Liver (tissue), 9 donors: Measurements from ENCODE around the gene PAQR4. TPM values are rescaled to one million over a fixed set of nuclear protein-coding genes. Genes with fewer than 3 reads are reported as not detected.

Source experiments
- DNase-seq: peaks from one replicate; pipeline ENCODE4 v3.0.0-alpha.2; 2017; ENCODE audit warnings: low spot score
- H3K27ac ChIP-seq, 2 donors: one replicate each; pipeline ENCODE4 v1.7.0; 2013; ENCODE audit warnings: inconsistent platforms in 2 of 2, low read length in 2 of 2, control low read depth in 1 of 2, low read depth in 1 of 2, mild to moderate bottlenecking in 1 of 2
- H3K27me3 ChIP-seq, 4 donors: one replicate each; pipeline versions ENCODE4 v1.6.1 to v1.7.0; 2013; ENCODE audit warnings: low read length in 3 of 4, inconsistent platforms in 1 of 4, mild to moderate bottlenecking in 1 of 4, moderate library complexity in 1 of 4; ENCODE audit not compliant: control insufficient read depth in 4 of 4, insufficient read depth in 4 of 4
- H3K36me3 ChIP-seq, 4 donors: one replicate each; pipeline versions ENCODE4 v1.6.1 to v1.7.0; 2013; ENCODE audit warnings: low read length in 3 of 4, mild to moderate bottlenecking in 3 of 4, low read depth in 1 of 4, moderate library complexity in 1 of 4; ENCODE audit not compliant: control insufficient read depth in 4 of 4, insufficient read depth in 3 of 4
- H3K4me1 ChIP-seq, 4 donors: one replicate each; pipeline versions ENCODE4 v1.6.1 to v1.7.0; 2013; ENCODE audit warnings: low read length in 3 of 4, mild to moderate bottlenecking in 3 of 4, moderate library complexity in 1 of 4; ENCODE audit not compliant: control insufficient read depth in 4 of 4, insufficient read depth in 4 of 4
- H3K4me3 ChIP-seq, 3 donors: one replicate each; pipeline versions ENCODE4 v1.6.1 to v1.7.0; 2013; ENCODE audit warnings: low read length in 3 of 3, control low read depth in 1 of 3, low read depth in 1 of 3, mild to moderate bottlenecking in 1 of 3
- H3K9ac ChIP-seq, 2 donors: one replicate each; pipeline ENCODE4 v1.7.0; 2013; ENCODE audit warnings: low read length in 2 of 2, mild to moderate bottlenecking in 2 of 2, moderate library complexity in 2 of 2, control low read depth in 1 of 2, low read depth in 1 of 2
- H3K9me3 ChIP-seq, 4 donors: one replicate each; pipeline versions ENCODE4 v1.6.1 to v1.7.0; 2013; ENCODE audit warnings: low read length in 3 of 4; ENCODE audit not compliant: control insufficient read depth in 4 of 4
- ATF3 ChIP-seq: IDR thresholded peaks from 2 replicates; pipeline ENCODE4 v1.6.1; 2016; ENCODE audit warnings: antibody characterized with exemption
- CTCF ChIP-seq: fragments of 150-350 bp; IDR thresholded peaks from 2 replicates; pipeline ENCODE4 v1.5.1; 2017; ENCODE audit warnings: improper control_type of control experiment, low read depth, low read length; ENCODE audit not compliant: missing input control
- EGR1 ChIP-seq, 2 donors: IDR thresholded peaks; 2 replicates each; pipeline ENCODE4 v1.6.1; 2016 to 2018; ENCODE audit warnings: antibody characterized with exemption in 2 of 2, low read depth in 2 of 2
- FOXA2 ChIP-seq: IDR thresholded peaks from 2 replicates; pipeline ENCODE4 v1.6.1; 2016; ENCODE audit warnings: antibody characterized with exemption
- GABPA ChIP-seq, 2 donors: IDR thresholded peaks in 1 of 2; conservative IDR thresholded peaks in 1 of 2; 2 replicates each; pipeline ENCODE4 v1.6.1; 2016; ENCODE audit warnings: antibody characterized with exemption in 2 of 2, mild to moderate bottlenecking in 1 of 2, moderate library complexity in 1 of 2
- HNF4A ChIP-seq, 2 donors: conservative IDR thresholded peaks; 2 replicates each; pipeline ENCODE4 v1.6.1; 2016; ENCODE audit warnings: antibody characterized with exemption in 2 of 2, mild to moderate bottlenecking in 2 of 2
- HNF4G ChIP-seq: IDR thresholded peaks from 2 replicates; pipeline ENCODE4 v1.6.1; 2016; ENCODE audit warnings: antibody characterized with exemption
- JUND ChIP-seq, 2 donors: IDR thresholded peaks; 2 replicates each; pipeline ENCODE4 v1.6.1; 2016; ENCODE audit warnings: antibody characterized with exemption in 2 of 2
- MAX ChIP-seq: IDR thresholded peaks from 2 replicates; pipeline ENCODE4 v1.6.1; 2016; ENCODE audit warnings: antibody characterized with exemption
- NR2F2 ChIP-seq: IDR thresholded peaks from 2 replicates; pipeline ENCODE4 v1.6.1; 2016; ENCODE audit warnings: antibody characterized with exemption
- RAD21 ChIP-seq, 2 donors: IDR thresholded peaks; 2 replicates each; pipeline ENCODE4 v1.6.1; 2016; ENCODE audit warnings: antibody characterized with exemption in 2 of 2, mild to moderate bottlenecking in 2 of 2
- REST ChIP-seq: IDR thresholded peaks from 2 replicates; pipeline ENCODE4 v1.6.1; 2016; ENCODE audit warnings: antibody characterized with exemption, mild to moderate bottlenecking
- RXRA ChIP-seq, 2 donors: IDR thresholded peaks; 2 replicates each; pipeline ENCODE4 v1.6.1; 2017 to 2018; ENCODE audit warnings: antibody characterized with exemption in 2 of 2, mild to moderate bottlenecking in 1 of 2
- SP1 ChIP-seq: IDR thresholded peaks from 2 replicates; pipeline ENCODE4 v1.6.1; 2018; ENCODE audit warnings: antibody characterized with exemption, mild to moderate bottlenecking
- ZBTB33 ChIP-seq: IDR thresholded peaks from 2 replicates; pipeline ENCODE4 v1.6.1; 2016; ENCODE audit warnings: antibody characterized with exemption
- WGBS: extraction: QIAGEN DNeasy Blood & Tissue Kit; methylation state at CpG from one replicate; pipeline ENCODE4 v1.1.7; 2013; 5-methylcytosine and 5-hydroxymethylcytosine counted together
- polyA plus RNA-seq, 2 donors: library from polyadenylated mRNA; stranded (reverse) in 1 of 2; unstranded in 1 of 2; fragments of 200-250 nt in 1 of 2; fragments of >200 nt in 1 of 2; fragmentation: Nextera tagmentation in 1 of 2; extraction: Ambion mirVana in 1 of 2; gene quantifications; one replicate each; pipeline versions ENCODE4 v1.2.1 to v1.2.3, GENCODE V29; 2013 to 2015
- total RNA-seq, 2 donors: library from RNA; depleted of rRNA; stranded (reverse); fragments of >200 nt; gene quantifications; one replicate each; pipeline ENCODE4 v1.2.3, GENCODE V29; 2014
- donor health status: healthy.
- donor health status: healthy.
- donor health status: healthy.
- donor health status: healthy.
- donor health status: healthy.

PAQR4 gene
- total and polyA plus RNA-seq, 4 donors, result 0.63 to 9.9 (median 2.0) TPM

GRCh38 chr16:2987286-2987685 is 18.1 kb downstream of the PAQR4 start:
- no peaks in the 10 kb centered on the region for H3K36me3 ChIP-seq
- DNase-seq, result no peak
- H3K9me3 ChIP-seq, result no peaks in the 10 kb centered on the region
- no peak overlapping the region for H3K9ac ChIP-seq
- TF ChIP-seq HNF4A (conservative IDR thresholded peaks at IDR 0.05) (no peak), GABPA (IDR thresholded peaks at IDR 0.05 in 1 of 2, conservative IDR thresholded peaks at IDR 0.05 in 1 of 2) (no peak), JUND (IDR thresholded peaks at IDR 0.05) (no peak), RXRA (IDR thresholded peaks at IDR 0.05) (no peak), MAX (no peak), ATF3 (no peak), REST (no peak), HNF4G (no peak), EGR1 (IDR thresholded peaks at IDR 0.05; ENCODE audit: low read depth in 2 of 2) (no peak), RAD21 (IDR thresholded peaks at IDR 0.05) (no peak)
- no peaks in the 10 kb centered on the region for H3K27me3 ChIP-seq
- H3K27ac ChIP-seq, result no peak overlapping the region
- H3K4me3 ChIP-seq, result no peak overlapping the region
- H3K4me1 ChIP-seq, result peaks cover 0 to 17% (median 9%) of the 10 kb centered on the region in 4 donors
- WGBS, result 92% methylated on average over 9 of the region's 9 CpGs

- Histone ChIP-seq H3K4me3 (no peak overlapping the region), H3K36me3 (no peaks in the 10 kb centered on the region), H3K9me3 (no peaks in the 10 kb centered on the region), H3K4me1 (peaks cover 0 to 17% (median 9%) of the 10 kb centered on the region in 4 donors), H3K27me3 (no peaks in the 10 kb centered on the region), H3K27ac (no peak overlapping the region), H3K9ac (no peak overlapping the region)
- 84% methylated on average over 8 of the region's 8 CpGs for WGBS
- no peak for DNase-seq
- TF ChIP-seq FOXA2, result no peak
- no peak for TF ChIP-seq JUND (IDR thresholded peaks at IDR 0.05)
- no peak for TF ChIP-seq EGR1 (IDR thresholded peaks at IDR 0.05; ENCODE audit: low read depth in 2 of 2)
- TF ChIP-seq HNF4G, result no peak
- TF ChIP-seq ZBTB33, result no peak
These were observed 18.7 kb downstream of the PAQR4 start for GRCh38 chr16:2987833-2988232.

- Histone ChIP-seq H3K9ac (no peak overlapping the region), H3K4me1 (peaks cover 0 to 17% (median 9%) of the 10 kb centered on the region in 4 donors), H3K36me3 (no peaks in the 10 kb centered on the region), H3K27ac (no peak overlapping the region), H3K27me3 (no peaks in the 10 kb centered on the region), H3K9me3 (no peaks in the 10 kb centered on the region), H3K4me3 (no peak overlapping the region)
- 84% methylated on average over 8 of the region's 8 CpGs for WGBS
- no peak for DNase-seq
- no peak for TF ChIP-seq MAX
- TF ChIP-seq EGR1 (IDR thresholded peaks at IDR 0.05; ENCODE audit: low read depth in 2 of 2), result no peak
- no peak for TF ChIP-seq ATF3
- no peak for TF ChIP-seq CTCF
- no peak for TF ChIP-seq GABPA (IDR thresholded peaks at IDR 0.05 in 1 of 2, conservative IDR thresholded peaks at IDR 0.05 in 1 of 2)
- TF ChIP-seq RAD21 (IDR thresholded peaks at IDR 0.05), result no peak
- no peak for TF ChIP-seq SP1
- no peak for TF ChIP-seq HNF4G
- TF ChIP-seq RXRA (IDR thresholded peaks at IDR 0.05), result no peak
- TF ChIP-seq NR2F2, result no peak
These were observed 19.5 kb downstream of the PAQR4 start for GRCh38 chr16:2988590-2989099.
